Omental fat pad (tissue), 4 donors: ENCODE measurements around the gene TEX55. TPM values are rescaled to one million over a fixed set of nuclear protein-coding genes. Genes with fewer than 3 reads are reported as not detected.

Experiments used
- ATAC-seq: fragments of 150-250 bp; one replicate; pipeline ENCODE4 v1.9.1; 2016; ENCODE audit warnings: mild to moderate bottlenecking, moderate library complexity; ENCODE audit not compliant: low FRiP score
- DNase-seq: peaks from one replicate; pipeline ENCODE4 v3.0.0-alpha.2; 2019; ENCODE audit warnings: low spot score
- total RNA-seq, 4 donors: library from RNA; depleted of rRNA; stranded (reverse); fragments of >200 nt; gene quantifications; one replicate each; pipeline ENCODE4 v1.1.0, GENCODE V29; 2016
- TF ChIP-seq, protein P1 (sequence below), 3 donors: fragments of 450-650 bp; IDR thresholded peaks; one replicate each; pipeline ENCODE4 v1.5.1; 2016 to 2017; ENCODE audit warnings: antibody characterized with exemption in 3 of 3, mild to moderate bottlenecking in 3 of 3, moderate library complexity in 2 of 3

Gene TEX55
- total RNA-seq, 4 donors from 2014 or later, result not detected

DNA sequence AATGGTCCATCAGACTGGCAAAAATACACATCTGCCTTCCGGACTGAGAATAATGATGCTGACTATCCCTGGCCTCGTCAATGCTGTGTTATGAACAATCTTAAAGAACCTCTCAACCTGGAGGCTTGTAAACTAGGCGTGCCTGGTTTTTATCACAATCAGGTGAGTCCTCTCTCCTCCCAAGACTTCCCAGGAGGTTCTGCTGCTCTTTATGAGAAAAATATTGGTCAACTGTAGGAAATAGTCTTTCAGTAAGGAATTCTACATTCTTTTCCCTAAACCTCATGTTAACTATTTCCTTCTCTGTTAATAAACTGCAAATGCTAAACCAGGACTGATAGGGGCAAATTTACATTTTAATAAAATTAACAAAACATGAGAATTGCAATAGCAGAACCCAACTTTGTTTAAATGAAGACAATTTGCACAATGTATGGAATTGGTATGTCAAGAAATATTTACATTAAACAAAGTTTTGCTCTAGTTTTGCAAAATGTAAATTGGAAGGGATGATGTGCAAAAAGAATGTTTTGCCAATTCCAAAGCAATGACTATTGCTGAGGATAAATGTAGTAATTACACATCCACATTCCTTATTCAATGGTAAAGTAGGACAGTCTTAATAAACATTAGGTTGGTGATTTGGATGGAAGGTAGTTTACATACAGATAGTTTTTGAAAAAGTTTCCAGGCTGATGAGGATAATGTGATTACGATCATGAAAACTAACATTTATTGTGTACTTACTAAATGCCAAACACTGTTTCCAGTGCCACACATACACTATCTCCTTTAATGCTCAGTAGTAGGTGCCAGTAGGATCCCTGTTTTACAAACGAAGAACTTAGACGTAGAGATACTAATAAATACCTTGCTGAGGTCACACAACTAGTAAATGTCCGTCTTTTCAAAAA is 48.5 kb downstream of the TEX55 start:
- no peak for DNase-seq
- TF ChIP-seq, protein P1, sequence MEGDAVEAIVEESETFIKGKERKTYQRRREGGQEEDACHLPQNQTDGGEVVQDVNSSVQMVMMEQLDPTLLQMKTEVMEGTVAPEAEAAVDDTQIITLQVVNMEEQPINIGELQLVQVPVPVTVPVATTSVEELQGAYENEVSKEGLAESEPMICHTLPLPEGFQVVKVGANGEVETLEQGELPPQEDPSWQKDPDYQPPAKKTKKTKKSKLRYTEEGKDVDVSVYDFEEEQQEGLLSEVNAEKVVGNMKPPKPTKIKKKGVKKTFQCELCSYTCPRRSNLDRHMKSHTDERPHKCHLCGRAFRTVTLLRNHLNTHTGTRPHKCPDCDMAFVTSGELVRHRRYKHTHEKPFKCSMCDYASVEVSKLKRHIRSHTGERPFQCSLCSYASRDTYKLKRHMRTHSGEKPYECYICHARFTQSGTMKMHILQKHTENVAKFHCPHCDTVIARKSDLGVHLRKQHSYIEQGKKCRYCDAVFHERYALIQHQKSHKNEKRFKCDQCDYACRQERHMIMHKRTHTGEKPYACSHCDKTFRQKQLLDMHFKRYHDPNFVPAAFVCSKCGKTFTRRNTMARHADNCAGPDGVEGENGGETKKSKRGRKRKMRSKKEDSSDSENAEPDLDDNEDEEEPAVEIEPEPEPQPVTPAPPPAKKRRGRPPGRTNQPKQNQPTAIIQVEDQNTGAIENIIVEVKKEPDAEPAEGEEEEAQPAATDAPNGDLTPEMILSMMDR (IDR thresholded peaks at IDR 0.05), result no peak
- ATAC-seq, result peak; percentile 45

DNA sequence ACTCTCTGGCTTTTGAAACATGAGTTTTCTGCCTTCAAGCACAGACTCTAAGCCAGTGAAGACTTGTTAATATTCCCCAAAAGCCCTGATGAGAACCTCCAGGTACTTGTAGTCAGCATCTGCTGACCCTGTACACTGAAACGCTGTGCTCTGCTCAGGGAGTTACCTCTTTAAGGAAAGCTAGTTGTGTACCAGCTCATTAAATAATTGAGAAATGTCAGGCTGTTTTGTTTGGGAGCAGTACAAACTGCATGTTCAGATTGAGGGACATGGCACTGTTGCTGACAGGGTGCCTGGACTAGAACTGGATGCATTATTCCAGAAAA is 49.1 kb downstream of the TEX55 start:
- TF ChIP-seq, protein P1 (IDR thresholded peaks at IDR 0.05), result no peak
- DNase-seq (no peak), ATAC-seq (no peak)

DNA sequence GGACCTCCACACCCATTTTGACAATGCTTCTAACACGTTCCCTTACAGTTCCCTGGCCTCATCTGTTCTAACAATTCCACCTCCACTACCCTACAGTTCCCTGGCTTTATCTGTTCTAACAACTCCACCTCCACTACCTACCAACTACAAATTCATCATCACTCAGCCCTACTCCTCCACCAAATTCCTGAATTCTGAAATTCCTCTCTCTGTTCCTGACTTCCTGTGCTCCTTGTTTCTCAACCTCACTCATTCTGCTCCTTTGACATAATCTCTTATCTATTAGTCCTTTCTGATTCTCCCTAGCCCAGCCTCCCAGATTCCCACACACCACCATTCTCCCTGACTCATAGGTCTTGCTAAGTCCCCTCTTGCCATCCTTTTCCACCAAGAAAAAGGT is 49.9 kb downstream of the TEX55 start:
- TF ChIP-seq, protein P1 (IDR thresholded peaks at IDR 0.05), result no peak
- DNase-seq, result no peak
- peak; percentile 79 for ATAC-seq

Other genes with a start within 250 kb of the TEX55 start
- 1 to 10 TPM in 1 of 4 donors, under 1 TPM in 1, not detected in 2; 0.60 to 1.0 TPM for gene IGSF11, start 111.3 kb upstream of the TEX55 start, total RNA-seq
- gene UPK1B, start 27.4 kb downstream of the TEX55 start, total RNA-seq, result 10 to 100 TPM in 2 of 4 donors, 1 to 10 TPM in 2; 1.1 to 49.3 (median 12.4) TPM
- gene B4GALT4, start 94.7 kb downstream of the TEX55 start, total RNA-seq, result 10 to 100 TPM; 18.8 to 33.4 (median 25.9) TPM
- gene ARHGAP31, start 148.2 kb downstream of the TEX55 start, total RNA-seq, result 10 to 100 TPM; 14.4 to 61.2 (median 36.6) TPM